Forelimb muscle (tissue), 1 donor: ENCODE data around the gene ESRP2. TPM values are rescaled to one million over a fixed set of nuclear protein-coding genes. Genes with fewer than 3 reads are reported as not detected.

Experiments
- DNase-seq: peaks from one replicate; pipeline ENCODE4 v3.0.0-alpha.2; 2013; ENCODE audit warnings: low read depth
- polyA plus RNA-seq: library from polyadenylated mRNA; unstranded; fragments of 120-200 nt; gene quantifications from one replicate; pipeline ENCODE4 v1.2.1, GENCODE V29; 2013; ENCODE audit not compliant: insufficient read length

Gene ESRP2
- polyA plus RNA-seq, 1 donor, result 0.52 TPM

- no peak for DNase-seq
These were observed 18.4 kb downstream of the ESRP2 start for GRCh38 chr16:68217506-68217905.

- no peak for DNase-seq
These were observed 19.7 kb downstream of the ESRP2 start for GRCh38 chr16:68216240-68216639.

GRCh38 chr16:68215302-68215701 is 20.6 kb downstream of the ESRP2 start:
- no peak for DNase-seq

- no peak for DNase-seq
These were observed 21.2 kb downstream of the ESRP2 start for GRCh38 chr16:68214726-68215125.

- DNase-seq, result no peak
These were observed 29.7 kb downstream of the ESRP2 start for GRCh38 chr16:68206245-68206644.

- peak; percentile 6 for DNase-seq
These were observed 33.8 kb downstream of the ESRP2 start for GRCh38 chr16:68202091-68202519.

- no peak for DNase-seq
These were observed 35.7 kb downstream of the ESRP2 start for GRCh38 chr16:68200088-68200783.

- DNase-seq, result no peak
These were observed 38.7 kb downstream of the ESRP2 start for GRCh38 chr16:68197250-68197649.

- DNase-seq, result no peak
These were observed 41.7 kb downstream of the ESRP2 start for GRCh38 chr16:68194251-68194650.

- no peak for DNase-seq
These were observed 45.0 kb downstream of the ESRP2 start for GRCh38 chr16:68190736-68191510.

GRCh38 chr16:68190081-68190480 is 45.8 kb downstream of the ESRP2 start:
- no peak for DNase-seq

- no peak for DNase-seq
These were observed 47.8 kb downstream of the ESRP2 start for GRCh38 chr16:68188170-68188569.

GRCh38 chr16:68187505-68187904 is 48.4 kb downstream of the ESRP2 start:
- no peak for DNase-seq

- no peak for DNase-seq
These were observed 49.0 kb downstream of the ESRP2 start for GRCh38 chr16:68186877-68187276.

GRCh38 chr16:68183046-68183445 is 52.9 kb downstream of the ESRP2 start:
- no peak for DNase-seq

GRCh38 chr16:68179855-68180254 is 56.1 kb downstream of the ESRP2 start:
- no peak for DNase-seq

- no peak for DNase-seq
These were observed 56.6 kb downstream of the ESRP2 start for GRCh38 chr16:68179196-68179795.

Other genes with a start within 250 kb of the ESRP2 start
- 1.5 TPM for gene DPEP2, start 236.6 kb downstream of the ESRP2 start, polyA plus RNA-seq
- gene DPEP2NB, start 220.2 kb downstream of the ESRP2 start, polyA plus RNA-seq, result not detected
- 4.8 TPM for gene DDX28, start 212.9 kb downstream of the ESRP2 start, polyA plus RNA-seq
- 10.1 TPM for gene DUS2, start 212.8 kb downstream of the ESRP2 start, polyA plus RNA-seq
- gene NFATC3, start 150.8 kb downstream of the ESRP2 start, polyA plus RNA-seq, result 27.6 TPM
- 33.2 TPM for gene PLA2G15, start 9.2 kb upstream of the ESRP2 start, polyA plus RNA-seq
- 7.9 TPM for gene SLC7A6, start 28.4 kb upstream of the ESRP2 start, polyA plus RNA-seq
- 17.5 TPM for gene SLC7A6OS, start 74.8 kb upstream of the ESRP2 start, polyA plus RNA-seq
- gene PRMT7, start 74.9 kb upstream of the ESRP2 start, polyA plus RNA-seq, result 39.9 TPM
- 1.1 TPM for gene SMPD3, start 212.4 kb upstream of the ESRP2 start, polyA plus RNA-seq